GM21528 (cell line): Measurements from ENCODE around the gene SCFD2.
"Not testable (repeated sequence)": the region's sequence is repeated elsewhere in the genome, so short reads cannot be mapped to it uniquely, and the experiment has no call there.

Source experiments
- ATAC-seq: cut with Tn5 transposase; IDR thresholded peaks from one replicate; pipeline ENCODE4 v1.9.1; 2021; ENCODE audit warnings: mild to moderate bottlenecking, moderate library complexity; ENCODE audit not compliant: unreplicated experiment, low FRiP score

SCFD2 gene

DNA sequence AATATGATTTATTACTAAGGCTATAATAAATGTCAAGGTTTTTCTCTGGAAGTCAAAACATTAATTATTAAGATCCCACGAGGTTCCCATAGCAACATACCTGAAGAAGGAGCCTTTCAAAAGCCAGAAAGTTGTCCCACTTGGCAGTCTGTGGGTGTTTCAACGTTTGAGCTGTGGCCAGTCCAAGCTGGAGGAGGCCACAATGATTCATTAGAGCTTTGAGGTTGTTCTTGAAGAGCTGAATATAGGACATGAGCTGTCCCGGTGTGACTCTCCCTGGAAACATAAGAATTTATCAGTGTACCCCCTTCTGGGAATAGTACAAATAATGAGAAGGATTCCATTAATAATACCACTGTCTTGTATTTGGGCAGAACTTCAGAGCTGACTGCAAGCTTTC lies 92.1 kb downstream of the SCFD2 start:
- ATAC-seq: no peak

DNA sequence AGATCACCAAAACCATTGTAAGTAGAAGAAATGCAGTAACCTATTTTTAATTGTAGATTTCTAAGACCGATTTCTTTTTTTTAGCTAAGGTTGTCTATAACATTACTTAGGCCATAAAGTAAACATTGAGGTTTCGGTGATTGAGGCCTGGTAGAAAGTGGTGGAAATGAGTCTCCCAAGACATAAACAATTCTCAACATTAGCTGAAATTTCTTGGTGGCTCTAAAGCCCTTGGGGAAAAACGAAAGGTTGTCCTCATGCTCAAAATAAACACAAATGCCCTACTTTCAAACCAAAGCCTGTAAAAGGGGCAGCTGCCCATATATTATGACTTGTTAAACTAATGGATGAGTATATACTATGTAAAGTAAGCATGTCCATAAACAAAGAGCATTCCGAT lies 98.8 kb downstream of the SCFD2 start:
- ATAC-seq: no peak

- not testable (repeated sequence) for ATAC-seq
Observed at GRCh38 chr4:53255986-53256385, 109.9 kb downstream of the SCFD2 start.

DNA sequence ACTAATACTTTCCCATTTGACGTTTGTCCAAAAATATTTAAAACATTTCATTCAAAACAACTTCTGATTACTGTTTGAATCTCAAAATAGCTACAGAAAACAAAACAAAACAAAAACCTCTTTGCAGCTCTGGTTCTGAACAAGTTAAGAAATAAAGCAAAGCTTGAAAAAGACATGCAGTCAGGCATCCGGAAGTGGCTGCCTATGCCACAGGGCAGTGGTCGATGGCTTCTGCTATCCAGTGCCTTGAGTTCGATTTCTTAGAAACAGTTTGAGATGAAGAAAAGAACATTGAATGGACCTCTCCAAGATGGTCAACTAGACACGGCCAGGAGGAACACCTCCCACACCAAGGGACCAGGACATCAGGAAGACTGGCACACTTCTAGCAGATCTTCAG lies 125.3 kb downstream of the SCFD2 start:
- ATAC-seq: no peak

DNA sequence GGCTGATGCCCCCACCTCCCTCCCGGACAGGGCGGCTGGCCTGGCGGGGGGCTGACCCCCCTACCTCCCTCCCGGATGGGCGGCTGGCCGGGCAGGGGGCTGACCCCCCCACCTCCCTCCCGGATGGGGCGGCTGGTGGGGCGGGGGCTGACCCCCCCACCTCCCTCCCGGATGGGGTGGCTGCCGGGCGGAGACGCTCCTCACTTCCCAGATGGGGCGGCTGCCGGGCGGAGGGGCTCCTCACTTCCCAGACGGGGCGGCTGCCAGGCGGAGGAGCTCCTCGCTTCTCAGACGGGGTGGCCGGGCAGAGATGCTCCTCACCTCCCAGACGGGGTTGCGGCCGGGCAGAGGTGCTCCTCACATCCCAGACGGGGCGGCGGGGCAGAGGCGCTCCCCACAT lies 127.5 kb downstream of the SCFD2 start:
- ATAC-seq: not testable (repeated sequence)

GRCh38 chr4:53237811-53238210 lies 128.1 kb downstream of the SCFD2 start:
- not testable (repeated sequence) for ATAC-seq

DNA sequence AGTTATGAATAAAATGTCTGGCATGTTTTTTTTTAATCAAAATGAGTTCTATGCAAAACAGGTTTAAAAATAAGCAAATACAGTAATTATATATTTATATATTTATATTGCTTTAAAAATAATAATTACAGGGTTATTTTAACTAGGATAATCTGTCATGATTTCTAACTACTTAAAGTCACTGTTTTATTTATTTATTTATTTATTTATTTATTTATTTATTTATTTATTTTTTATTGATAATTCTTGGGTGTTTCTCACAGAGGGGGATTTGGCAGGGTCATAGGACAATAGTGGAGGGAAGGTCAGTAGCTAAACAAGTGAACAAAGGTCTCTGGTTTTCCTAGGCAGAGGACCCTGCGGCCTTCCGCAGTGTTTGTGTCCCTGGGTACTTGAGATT lies 129.2 kb downstream of the SCFD2 start:
- ATAC-seq: not testable (repeated sequence)

- ATAC-seq: no peak
Observed at GRCh38 chr4:53235547-53235946, 130.3 kb downstream of the SCFD2 start.

- ATAC-seq: no peak
Observed at GRCh38 chr4:53234669-53235068, 131.2 kb downstream of the SCFD2 start.

- ATAC-seq: no peak
Observed at GRCh38 chr4:53234111-53234510, 131.8 kb downstream of the SCFD2 start.

GRCh38 chr4:53233114-53233795 lies 132.6 kb downstream of the SCFD2 start:
- no peak for ATAC-seq

DNA sequence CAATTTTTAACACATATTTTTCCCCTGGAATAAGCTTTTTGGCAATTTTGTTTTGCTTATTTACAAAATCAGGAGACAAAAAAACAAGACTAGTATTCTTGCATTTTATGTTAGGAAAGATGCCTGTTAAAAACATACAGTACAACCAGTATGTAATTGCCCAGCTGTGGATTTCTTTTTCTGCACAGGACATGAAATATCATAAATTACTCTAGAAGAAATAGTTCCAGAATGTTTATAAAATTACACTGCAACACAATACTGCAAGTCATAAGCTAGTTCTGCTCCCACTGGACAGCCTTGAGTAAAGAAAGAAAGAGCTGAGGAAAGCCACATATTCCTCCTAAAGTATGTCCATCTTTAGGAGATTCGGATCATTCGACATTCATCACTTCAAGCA lies 133.5 kb downstream of the SCFD2 start:
- ATAC-seq: no peak

DNA sequence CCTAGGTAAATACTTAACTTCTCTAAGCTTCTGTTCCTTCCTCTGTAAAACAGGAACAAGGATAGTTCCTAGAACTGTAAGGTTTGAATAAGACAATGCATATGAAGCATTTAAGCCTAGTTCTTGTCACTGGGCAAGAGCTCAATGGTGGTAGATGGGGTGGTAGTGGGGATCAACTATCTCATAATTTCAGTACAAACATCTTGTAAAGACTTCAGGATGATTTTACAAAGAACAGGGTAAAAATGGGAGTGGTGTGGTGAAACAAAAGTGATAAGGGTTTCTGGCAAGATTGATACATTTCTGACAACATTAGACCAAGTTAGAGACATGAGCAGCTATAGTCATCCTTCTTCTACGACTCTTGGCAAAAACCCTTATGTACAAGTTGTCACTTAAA lies 137.8 kb downstream of the SCFD2 start:
- no peak for ATAC-seq

DNA sequence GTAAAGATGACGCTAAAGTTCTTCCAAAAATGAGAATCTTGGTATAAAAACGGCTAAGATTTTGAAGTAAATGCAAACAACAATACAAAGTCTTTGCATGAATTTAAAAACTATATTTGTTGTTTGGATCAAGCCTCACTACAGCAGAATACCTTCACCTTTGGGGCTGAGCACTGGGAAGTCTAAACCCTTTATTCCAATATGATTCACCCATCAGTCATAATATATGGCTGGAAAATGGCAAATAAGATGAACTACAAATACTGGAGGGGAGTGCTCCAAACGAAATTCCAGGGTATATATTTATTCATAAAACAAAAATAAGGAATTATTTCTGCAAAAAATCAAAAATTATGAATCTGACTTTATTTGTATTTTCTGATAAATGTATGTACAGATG lies 138.4 kb downstream of the SCFD2 start:
- ATAC-seq: no peak

- no peak for ATAC-seq
Observed at GRCh38 chr4:53221832-53222480, 143.9 kb downstream of the SCFD2 start.

GRCh38 chr4:53219148-53219547 lies 146.7 kb downstream of the SCFD2 start:
- not testable (repeated sequence) for ATAC-seq

DNA sequence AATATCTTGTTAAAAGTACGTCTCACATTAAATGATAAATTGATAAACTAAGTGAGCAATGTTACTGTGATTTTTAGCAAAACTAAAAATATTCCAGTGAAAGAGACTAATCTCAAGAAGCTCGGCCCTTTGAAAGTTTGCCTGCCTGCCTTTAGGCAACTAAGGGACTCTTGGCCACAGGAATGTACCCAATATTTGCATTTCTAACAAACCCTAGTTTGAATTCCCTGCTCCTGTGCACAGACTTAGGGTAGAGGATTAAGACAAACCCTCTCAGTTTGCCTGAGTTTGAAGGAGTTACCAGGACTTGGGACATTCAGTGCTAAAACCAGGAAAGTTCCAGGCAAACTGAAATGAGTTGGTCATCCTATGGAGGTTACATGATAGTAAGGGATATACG lies 157.1 kb downstream of the SCFD2 start:
- no peak for ATAC-seq

DNA sequence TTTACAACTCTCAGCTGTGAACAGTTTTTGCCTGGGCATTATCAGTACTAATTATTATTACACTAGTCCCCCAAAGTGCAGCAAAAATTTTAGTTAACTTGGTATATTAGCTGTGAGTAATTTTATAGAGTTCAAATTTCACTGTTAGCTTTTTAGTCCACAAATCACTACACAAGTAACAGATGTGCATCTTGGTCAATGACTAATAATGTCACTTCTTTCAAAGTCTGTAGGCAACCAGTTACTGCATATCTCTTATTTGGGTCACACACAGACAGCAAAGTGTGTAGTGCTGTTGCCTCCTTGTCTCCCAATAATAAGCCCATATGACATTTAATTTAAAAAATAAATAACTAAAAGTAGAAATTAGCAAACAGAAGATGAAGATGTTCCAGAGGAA lies 159.9 kb downstream of the SCFD2 start:
- no peak for ATAC-seq

DNA sequence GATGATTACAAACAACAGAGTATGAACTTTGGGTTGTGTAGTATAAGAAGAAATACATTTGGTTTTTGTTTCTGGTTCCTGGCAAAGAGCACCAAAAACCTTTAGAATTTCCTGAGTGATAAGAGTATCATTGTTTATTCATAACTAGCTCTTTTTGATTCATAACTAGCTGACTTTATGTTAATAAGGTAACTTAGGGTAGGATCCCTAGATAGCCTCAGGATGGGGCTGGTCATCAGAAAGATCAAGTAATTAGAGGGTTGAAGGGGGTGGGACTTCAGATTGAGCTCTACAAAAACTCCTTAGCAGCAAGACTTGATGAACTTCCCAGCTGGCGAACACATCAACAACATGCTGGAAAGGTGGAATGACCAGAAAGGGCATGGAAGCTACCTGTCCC lies 166.5 kb downstream of the SCFD2 start:
- ATAC-seq: no peak

- no peak for ATAC-seq
Observed at GRCh38 chr4:53197772-53198142, 168.1 kb downstream of the SCFD2 start.

DNA sequence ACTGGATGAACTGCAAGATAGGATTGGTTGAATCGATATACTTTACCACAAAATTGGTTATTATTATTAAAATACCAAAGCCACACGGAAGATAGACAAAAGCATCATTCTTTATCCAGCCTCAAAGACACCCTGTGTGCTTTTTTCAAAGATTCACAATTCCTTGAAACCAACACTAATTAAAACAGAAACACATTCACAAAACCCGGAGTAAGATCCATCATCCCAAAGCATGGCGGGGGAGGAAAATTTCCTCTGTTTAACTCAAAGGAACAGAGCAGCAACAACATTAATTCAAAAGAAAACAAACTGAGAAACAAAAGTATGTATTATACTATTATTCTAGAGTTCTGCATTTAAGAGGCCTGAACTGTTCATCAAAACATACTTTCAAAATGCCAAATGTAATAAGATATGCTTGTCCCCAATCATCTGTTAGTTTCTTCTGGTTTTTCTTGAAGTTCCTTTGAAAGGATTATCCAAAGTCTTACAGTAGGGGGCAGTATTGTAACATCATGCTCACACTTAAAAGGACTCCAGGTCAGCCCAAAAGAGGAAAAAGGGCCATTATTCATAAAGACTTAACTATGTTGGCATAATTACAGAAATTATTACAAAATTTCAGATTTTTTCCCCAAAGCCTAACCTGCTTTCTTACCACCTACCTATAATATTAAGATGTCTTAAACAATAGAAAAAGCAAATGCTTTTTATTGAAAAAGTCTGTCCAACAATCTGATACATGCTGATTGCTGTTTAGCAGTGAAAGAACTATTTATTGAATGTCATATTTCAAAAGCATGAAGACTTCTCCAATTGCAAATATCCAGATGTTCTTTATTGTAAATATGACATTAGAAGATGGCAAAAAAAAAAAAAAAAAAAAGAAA lies 168.7 kb downstream of the SCFD2 start:
- ATAC-seq: no peak
